NCI-H1417 (cell line): ENCODE measurements around the gene TBCEL.

Experiments
- DNase-seq, 3 experiments: peaks; one replicate each; lab custom pipeline; 2025; lab: John Stamatoyannopoulos, UW

The TBCEL gene

GRCh38 chr11:121063728-121064127 lies 39.8 kb downstream of the TBCEL start:
- no peak for DNase-seq

- no peak for DNase-seq
Observed at GRCh38 chr11:121066623-121067022, 42.7 kb downstream of the TBCEL start.

GRCh38 chr11:121067026-121067425 lies 43.1 kb downstream of the TBCEL start:
- no peak for DNase-seq

DNA sequence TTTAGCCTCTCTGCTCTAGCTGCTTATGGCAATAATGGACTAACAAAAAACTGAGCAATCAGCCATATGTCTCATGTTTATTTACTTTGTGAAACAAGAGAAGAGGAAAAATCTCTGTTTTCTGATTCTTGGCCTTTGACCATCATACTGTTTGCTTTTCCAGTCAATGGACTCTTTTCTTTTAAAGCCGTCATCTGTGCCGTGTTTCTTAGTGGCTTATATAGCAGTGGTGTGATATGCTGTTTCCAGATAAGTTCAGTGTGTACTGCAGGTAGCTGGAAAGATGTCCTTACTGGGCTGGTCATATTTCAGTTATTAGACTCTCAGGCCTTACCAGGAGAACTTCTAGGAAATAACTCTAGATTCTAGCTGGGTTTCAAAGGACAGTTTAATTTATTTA lies 43.6 kb downstream of the TBCEL start:
- peak; percentile 40 to 78 (median 47) for DNase-seq

GRCh38 chr11:121067962-121068647 lies 44.2 kb downstream of the TBCEL start:
- DNase-seq: no peak

DNA sequence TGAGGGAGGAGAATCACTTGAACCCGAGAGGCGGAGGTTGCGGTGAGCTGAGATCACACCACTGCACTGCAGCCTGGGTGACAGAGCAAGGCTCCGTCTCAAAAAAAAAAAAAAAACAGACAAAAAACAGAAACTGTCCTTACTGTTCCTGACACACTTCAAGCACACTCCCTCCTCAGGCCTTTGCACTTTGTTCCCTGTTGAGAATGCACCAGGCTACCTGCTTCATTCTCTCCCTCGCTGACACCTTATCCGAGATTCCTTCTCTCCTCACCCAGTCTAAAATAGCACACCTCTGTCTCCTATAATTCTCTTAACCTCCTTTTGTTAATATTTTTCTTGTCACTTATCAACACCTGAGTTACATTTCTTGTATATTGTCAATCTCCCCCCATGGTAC lies 44.9 kb downstream of the TBCEL start:
- no peak for DNase-seq

DNA sequence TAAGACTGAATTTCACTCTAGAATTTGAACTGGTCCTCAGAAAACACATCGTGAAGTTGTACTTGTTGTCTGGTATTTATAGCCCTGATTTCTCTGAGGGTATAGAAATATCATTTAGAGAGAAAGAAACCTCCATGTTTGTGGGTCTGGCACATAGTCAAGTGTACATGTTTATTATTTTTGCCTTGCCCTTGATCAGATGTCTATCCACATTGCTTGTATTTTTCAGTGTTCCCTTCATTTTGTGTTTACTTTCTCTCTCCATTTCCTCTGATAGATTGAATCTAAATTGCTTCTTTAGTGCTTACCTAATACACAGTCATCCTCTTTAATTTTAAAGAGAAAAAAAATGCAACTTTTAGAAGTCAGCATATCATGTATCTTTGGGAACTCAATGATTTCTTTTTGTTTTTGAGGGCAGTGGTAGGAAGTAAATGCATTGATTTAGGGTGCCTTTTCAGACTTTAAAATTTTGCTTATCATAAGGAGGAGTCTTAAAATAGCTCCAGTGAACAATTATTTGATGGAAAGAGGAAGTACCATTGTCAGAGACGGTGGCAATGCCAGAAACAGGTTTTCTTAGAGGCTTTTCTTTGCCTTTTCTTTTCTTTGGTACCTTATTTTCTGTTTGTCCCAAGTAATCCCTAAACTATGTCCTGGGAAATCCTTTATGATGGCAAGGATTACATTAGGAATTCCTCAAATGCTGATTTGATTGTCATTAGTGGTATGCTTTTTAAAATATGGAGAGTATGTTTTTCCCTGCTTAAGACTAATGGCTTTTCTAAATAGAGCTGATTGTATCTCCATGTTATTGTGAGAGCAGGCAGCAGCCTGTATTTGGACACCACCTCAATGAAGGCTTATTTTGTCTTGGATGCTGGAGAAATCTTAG lies 47.3 kb downstream of the TBCEL start:
- DNase-seq: no peak

DNA sequence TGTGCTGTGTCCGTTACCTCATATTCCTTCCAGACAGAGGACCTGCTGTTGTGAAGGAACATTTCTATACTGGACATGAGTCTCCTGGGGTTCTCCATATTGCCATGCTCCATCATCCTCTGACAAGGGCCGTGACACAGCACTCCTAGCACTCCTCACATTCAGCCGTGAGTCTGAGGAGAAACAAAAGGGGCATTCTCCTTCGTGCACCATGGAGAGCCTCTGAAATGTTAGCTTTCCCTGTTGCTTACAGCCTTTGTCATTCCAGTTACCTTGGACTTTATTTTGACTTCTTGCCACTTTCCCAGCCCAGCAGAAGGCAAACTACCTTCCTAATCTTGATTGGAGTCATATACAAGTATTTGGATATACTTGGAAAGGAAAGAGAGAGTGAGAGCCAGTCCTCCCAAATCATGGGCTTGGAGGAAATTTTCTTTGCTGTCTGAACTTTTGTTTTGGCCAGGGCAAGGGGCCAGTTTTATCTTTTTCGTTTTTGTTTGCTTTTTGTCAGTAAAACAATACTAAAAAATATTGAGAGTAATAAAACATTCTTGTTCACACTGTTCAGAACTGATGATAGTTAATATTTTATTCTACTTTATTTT lies 48.0 kb downstream of the TBCEL start:
- no peak for DNase-seq

DNA sequence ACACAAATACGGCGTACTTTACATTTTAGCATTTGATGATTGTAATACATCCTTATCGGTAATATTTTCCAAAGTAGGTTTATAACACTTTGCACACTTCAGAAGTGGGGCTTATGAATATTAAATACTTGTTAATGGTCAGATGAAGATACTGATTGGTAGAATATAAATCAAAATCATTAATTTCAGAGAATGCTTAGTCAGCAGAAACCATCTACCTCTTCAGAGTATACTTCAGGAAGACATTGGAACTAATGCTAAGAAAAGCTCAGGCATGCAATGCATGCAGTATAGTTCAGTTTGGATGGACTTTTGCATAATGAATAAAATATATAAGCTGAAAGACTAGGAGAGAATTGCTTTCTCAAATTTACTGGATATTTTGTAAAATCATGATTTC lies 57.4 kb downstream of the TBCEL start:
- DNase-seq: no peak

- DNase-seq: no peak
Observed at GRCh38 chr11:121082219-121082618, 58.3 kb downstream of the TBCEL start.

DNA sequence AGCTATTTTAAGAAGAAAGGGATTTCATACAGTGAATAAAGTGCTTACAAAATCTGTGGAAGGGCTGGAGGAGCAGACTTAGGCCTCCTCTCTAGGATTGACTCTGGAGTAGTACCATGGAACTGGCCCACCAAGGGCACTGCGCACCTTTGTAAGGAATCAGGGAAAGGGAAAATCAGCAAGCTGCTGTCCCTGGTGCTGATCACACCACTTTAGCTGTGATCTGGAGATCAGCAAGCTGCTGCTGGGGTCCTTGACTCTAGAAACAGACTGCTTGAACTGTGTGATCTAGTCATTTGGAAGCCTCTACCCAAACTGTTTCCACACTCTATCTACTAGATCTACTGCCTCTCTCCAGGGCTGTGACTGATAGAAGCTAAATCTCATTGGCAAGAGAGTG lies 58.8 kb downstream of the TBCEL start:
- no peak for DNase-seq

GRCh38 chr11:121086866-121087265 lies 63.0 kb downstream of the TBCEL start:
- DNase-seq: no peak

DNA sequence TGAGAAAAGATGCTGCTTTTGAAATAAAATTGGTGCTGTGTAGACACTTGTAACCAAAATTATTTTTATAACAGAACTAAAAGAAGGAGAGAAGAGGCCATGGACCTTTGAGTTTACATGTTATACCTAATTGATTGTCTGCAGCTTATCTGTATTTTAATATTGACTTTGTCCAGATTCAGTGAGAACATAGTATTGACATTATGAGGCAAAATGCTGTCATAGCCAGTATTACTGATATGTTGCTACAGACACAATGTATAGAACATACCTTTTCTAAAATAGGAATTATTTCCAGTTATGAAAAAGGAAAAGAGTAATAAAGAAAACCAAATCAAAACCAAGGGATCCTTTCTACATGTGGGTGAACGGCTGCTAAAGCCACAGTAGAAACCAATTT lies 65.7 kb downstream of the TBCEL start:
- DNase-seq: no peak

- no peak for DNase-seq
Observed at GRCh38 chr11:121090145-121090721, 66.3 kb downstream of the TBCEL start.

DNA sequence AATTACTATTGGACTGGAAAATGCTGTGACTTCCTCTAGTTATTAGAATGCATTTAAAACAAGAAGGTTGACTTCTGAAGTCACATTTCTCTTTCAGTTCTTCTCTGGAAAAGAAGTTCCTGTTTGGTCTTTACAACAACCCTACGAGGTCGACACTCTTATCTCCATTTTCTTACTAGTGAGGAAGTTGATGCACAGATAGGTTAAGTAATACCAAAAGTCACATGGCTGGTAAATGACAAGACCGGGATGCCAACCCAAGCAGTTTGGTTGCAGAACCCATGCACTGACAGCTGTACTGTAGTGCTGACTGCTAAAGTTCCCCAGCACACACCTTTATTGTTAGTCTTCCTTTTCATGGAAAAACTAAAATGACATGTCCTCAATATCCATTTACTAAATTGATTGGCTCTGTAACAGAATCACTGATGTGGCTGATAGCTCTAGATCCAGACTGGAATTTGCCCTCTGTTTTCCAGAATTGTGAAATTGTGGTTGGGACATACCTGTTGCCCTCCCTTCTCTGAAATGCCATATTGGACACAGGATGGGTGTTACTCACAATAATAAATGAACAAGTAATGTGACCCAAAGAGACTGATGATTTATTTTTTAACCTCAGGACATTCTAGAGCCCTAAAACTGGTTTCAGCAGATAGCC lies 67.7 kb downstream of the TBCEL start:
- DNase-seq: no peak

DNA sequence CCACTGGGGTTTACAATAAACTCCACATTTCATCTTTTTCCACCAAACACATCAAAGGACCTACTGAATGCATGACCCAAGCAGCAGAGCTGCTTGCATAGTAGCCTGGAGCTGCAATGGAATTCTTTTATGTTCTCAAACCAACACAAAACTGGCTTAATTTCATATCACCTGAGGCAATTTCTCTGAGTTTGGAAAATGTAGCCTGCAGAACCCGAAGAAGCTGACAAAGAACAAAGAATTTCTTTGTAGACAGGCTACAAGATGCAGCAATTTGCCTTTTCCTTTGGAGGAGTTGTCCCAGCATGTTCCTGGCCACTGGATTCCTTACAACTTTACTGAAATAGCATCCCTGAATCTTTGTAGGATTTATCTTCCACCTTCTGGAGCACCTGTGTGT lies 71.7 kb downstream of the TBCEL start:
- DNase-seq: no peak

DNA sequence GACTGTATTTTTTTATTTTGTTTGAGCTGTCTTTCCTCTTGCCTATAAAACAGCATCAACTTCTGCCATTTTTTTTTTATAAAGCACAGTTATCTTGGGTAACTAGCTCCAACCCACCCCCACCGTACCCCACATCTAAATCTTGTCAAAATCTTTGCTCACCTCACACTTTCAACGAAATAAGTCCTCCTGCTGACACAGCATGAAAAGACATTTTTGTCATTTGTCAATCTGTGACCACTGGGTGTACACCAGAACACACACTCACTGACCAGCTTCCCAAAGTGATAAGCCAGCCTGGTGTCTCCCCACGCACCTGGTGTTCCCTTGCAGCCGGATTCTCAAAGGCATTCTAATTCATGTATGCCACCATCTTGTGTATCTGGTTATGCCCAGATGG lies 75.5 kb downstream of the TBCEL start:
- no peak for DNase-seq

DNA sequence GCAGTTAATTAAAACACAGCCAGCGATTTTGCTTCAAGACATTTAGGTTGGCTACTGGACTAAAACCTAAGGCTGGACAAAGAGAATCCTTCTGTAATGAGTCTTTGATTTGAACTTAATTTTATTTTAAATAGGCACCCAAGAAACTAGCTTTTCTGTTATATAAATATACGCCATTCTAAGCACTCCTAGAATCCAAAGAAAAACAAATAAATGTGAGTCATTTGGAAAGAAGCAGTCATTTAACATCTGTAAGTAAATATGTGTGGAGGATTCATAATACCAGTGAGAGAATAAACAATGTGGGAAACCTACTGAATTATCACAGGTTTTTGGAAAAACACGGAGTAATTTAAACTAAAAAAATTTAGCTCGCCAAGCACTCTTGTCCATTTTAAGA lies 76.0 kb downstream of the TBCEL start:
- DNase-seq: no peak

GRCh38 chr11:121100943-121101342 lies 77.0 kb downstream of the TBCEL start, which contains the start of gene TECTA:
Gene TECTA, plus strand, starts transcription at chr11:121101243. Its CDS starts 1,423 bp downstream, at chr11:121102666.
- DNase-seq: no peak

DNA sequence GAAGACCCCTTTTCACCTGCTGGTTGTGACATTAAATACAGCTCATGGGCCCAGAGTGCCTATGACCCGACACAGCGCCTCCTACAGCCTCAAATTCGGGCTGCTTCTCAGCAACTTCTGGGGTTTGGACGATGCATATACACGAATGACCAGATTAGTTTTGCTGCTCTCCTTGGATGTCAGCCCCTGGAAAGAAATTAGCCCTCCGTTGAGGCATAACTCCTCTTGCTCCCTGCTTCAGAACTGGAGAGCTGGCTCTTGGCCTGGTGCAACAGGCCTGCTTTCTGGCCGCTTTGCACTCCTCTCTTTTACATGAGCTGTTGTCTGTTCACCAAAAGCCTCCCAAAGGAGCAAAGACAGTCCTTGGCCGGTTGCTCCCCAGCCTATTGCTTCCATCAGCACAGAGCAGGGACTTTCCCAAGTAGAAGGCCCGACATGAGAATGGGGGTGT lies 80.4 kb downstream of the TBCEL start:
- DNase-seq: no peak

- peak in 1 of 3 experiments; percentile 6 for DNase-seq
Observed at GRCh38 chr11:121105063-121105480, 81.2 kb downstream of the TBCEL start.
